Glutamatergic neuron (in vitro differentiated cells): ENCODE results near the gene MIPOL1. TPM values are rescaled to one million over a fixed set of nuclear protein-coding genes. Genes with fewer than 3 reads are reported as not detected.

Experiments
- DNase-seq: peaks from one replicate; pipeline ENCODE4 v3.0.0; 2022
- H3K27ac Mint-ChIP-seq: one replicate; pipeline ENCODE4 v1.8.0; 2020; ENCODE audit warnings: mild to moderate bottlenecking, mixed read lengths, inconsistent platforms; ENCODE audit not compliant: unreplicated experiment
- H3K27me3 Mint-ChIP-seq: one replicate; pipeline ENCODE4 v1.8.0; 2020; ENCODE audit warnings: mild to moderate bottlenecking, moderate library complexity, mixed read lengths, inconsistent platforms; ENCODE audit not compliant: unreplicated experiment
- H3K36me3 Mint-ChIP-seq: one replicate; pipeline ENCODE4 v1.8.0; 2020; ENCODE audit warnings: mild to moderate bottlenecking, mixed read lengths, inconsistent platforms; ENCODE audit not compliant: unreplicated experiment
- H3K4me1 Mint-ChIP-seq: one replicate; pipeline ENCODE4 v1.8.0; 2020; ENCODE audit warnings: mild to moderate bottlenecking, low read depth, mixed read lengths, inconsistent platforms; ENCODE audit not compliant: unreplicated experiment
- H3K4me3 Mint-ChIP-seq: one replicate; pipeline ENCODE4 v1.8.0; 2020; ENCODE audit warnings: mild to moderate bottlenecking, mixed read lengths, inconsistent platforms; ENCODE audit not compliant: unreplicated experiment
- H3K9me3 Mint-ChIP-seq: one replicate; pipeline ENCODE4 v1.8.0; 2020; ENCODE audit warnings: mild to moderate bottlenecking, moderate library complexity, mixed read lengths, inconsistent platforms; ENCODE audit not compliant: unreplicated experiment
- total RNA-seq: library from RNA; stranded (reverse); fragmentation: NEBNext Ultra II Directional; extraction: Animal tissue kit (Norgen Biotek cat#: 25700); gene quantifications from one replicate; pipeline ENCODE4 v1.2.1, GENCODE V29; 2021; ENCODE audit not compliant: unreplicated experiment
- TF ChIP-seq, protein P1 (sequence below): fragments of 200-600 bp; sonication (generic); IDR thresholded peaks from one replicate; pipeline ENCODE4 v1.5.0; 2021; ENCODE audit not compliant: partially characterized antibody, unreplicated experiment

Gene MIPOL1
- total RNA-seq, 1 donor from 2014 or later, result 14.5 TPM

DNA sequence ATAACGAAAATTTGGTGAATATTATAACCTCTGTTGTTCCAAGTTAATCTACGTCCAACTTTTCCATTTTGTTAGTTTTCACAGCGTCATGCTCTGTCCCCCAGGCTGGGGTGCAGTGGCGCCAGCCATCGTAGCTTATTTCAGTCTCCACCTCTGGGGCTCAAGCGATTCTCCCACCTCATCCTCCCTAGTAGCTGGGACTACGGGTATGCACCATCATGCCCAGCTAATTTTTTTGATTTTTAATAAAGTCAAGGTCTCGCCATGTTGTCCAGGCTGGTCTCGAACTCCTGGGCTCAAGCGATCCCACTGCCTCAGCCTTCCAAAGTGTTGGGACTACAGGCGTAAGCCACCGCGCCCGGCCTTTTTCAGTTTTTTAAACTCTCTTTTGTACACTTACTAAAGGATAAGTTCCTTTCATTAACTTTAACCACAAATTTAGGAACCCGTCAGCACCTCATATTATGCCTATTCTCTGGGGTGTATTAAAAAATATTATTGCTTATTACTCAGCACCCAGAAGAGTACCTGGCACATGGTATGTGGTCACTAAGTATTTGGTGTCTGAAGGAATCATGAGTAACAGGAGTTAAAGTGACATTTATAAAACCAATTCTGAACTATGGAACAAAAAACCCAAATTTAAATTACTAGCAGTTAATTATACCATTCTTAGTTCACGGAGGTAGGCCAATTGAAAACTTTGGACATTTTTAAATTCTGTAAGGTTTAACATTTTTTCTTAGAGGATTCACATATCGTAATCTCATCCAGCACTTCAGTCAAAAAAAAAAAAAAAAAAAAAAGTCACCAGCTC, 925 bp upstream of the MIPOL1 start:
- Mint-ChIP-seq H3K4me1 (no peaks in the 10 kb centered on the region), H3K4me3 (peak overlapping the region; percentile 91), H3K27me3 (no peaks in the 10 kb centered on the region), H3K36me3 (no peaks in the 10 kb centered on the region), H3K27ac (peak overlapping the region; percentile 44), H3K9me3 (no peaks in the 10 kb centered on the region)
- DNase-seq, result no peak
- TF ChIP-seq, protein P1, sequence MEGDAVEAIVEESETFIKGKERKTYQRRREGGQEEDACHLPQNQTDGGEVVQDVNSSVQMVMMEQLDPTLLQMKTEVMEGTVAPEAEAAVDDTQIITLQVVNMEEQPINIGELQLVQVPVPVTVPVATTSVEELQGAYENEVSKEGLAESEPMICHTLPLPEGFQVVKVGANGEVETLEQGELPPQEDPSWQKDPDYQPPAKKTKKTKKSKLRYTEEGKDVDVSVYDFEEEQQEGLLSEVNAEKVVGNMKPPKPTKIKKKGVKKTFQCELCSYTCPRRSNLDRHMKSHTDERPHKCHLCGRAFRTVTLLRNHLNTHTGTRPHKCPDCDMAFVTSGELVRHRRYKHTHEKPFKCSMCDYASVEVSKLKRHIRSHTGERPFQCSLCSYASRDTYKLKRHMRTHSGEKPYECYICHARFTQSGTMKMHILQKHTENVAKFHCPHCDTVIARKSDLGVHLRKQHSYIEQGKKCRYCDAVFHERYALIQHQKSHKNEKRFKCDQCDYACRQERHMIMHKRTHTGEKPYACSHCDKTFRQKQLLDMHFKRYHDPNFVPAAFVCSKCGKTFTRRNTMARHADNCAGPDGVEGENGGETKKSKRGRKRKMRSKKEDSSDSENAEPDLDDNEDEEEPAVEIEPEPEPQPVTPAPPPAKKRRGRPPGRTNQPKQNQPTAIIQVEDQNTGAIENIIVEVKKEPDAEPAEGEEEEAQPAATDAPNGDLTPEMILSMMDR, result no peak

DNA sequence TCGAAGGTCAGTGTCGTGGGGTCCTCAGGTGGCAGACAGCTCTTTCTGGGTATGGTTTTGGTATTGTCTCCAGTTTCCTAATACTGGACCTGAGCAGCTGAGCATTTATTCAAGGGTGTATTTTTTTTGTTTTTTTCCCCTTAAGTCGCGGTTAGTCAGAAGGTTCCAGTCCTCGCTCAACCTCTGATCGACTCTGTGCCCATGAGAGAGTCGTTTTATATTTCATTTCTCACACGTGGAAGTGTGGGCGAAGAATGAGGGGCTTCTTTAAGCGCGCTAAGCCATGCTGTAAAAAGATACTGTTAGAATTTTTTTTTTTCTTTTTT, 499 bp downstream of the MIPOL1 start:
- Mint-ChIP-seq H3K27ac (no peak overlapping the region), H3K4me1 (no peaks in the 10 kb centered on the region), H3K36me3 (no peaks in the 10 kb centered on the region), H3K27me3 (no peaks in the 10 kb centered on the region), H3K4me3 (peak overlapping the region; percentile 91), H3K9me3 (no peaks in the 10 kb centered on the region)
- DNase-seq, result no peak
- TF ChIP-seq, protein P1, result no peak

DNA sequence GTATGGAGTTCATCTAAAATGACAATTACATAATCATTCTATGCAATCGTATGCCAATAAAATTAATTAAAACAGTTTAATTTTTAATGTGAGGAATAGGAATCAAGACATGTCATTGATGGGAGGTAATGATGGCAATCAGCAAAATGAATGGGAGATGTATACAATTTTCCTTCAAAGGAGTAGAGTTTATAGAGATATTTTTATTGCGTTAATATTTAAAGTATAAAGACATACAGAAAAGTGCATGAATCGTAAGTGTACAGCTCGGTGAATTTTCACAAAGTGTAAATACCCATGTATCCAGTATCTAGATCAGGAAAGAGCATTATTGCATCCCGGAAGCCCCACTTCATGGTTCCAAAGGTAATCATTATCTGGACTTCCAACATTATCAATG, 1.2 kb downstream of the MIPOL1 start:
- Mint-ChIP-seq H3K9me3 (no peaks in the 10 kb centered on the region), H3K4me3 (peak overlapping the region; percentile 91), H3K4me1 (no peaks in the 10 kb centered on the region), H3K36me3 (no peaks in the 10 kb centered on the region), H3K27ac (no peak overlapping the region), H3K27me3 (no peaks in the 10 kb centered on the region)
- no peak for DNase-seq
- TF ChIP-seq, protein P1, result no peak

DNA sequence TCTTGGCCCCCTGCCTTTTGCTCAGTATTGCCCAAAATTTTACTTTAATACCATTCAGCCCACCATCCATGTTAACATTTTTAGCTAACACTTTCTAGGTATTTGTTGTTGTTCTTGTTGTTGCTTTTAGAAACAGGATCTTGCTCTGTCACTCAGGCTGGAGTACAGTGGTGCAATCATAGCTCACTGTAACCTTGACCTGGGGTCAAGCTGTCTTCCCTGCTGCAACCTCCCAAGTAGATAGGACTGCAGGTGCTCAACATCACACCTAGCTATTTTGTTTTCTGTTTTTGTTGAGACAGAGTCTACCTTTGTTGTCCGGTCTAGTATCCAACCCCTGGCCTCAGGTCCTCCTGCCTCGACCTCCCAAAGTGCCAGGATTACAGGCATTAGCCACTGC, 4.0 kb downstream of the MIPOL1 start:
- Mint-ChIP-seq H3K36me3 (peaks cover 8% of the 10 kb centered on the region), H3K27me3 (no peaks in the 10 kb centered on the region), H3K4me3 (no peak overlapping the region), H3K27ac (no peak overlapping the region), H3K4me1 (no peaks in the 10 kb centered on the region), H3K9me3 (peaks cover 5% of the 10 kb centered on the region)
- no peak for DNase-seq
- TF ChIP-seq, protein P1, result no peak

DNA sequence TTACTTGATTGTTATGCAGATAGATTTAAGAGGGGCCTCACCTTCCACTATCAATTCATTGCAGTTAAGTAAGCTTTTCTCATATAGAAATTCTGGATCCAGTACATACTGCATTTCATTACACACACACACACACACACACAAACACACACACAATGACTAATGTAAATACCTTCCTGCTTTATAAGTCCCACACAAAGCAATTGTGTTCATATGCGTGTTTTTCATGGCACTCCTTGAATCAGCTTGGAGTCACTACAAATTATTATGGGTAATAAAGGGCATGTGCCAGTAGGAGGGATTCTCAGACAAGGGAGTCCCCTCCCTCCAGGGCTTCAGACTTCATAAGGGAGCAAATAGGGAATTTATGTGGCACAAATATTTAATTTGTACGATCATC, 4.5 kb downstream of the MIPOL1 start:
- DNase-seq, result no peak
- peaks cover 7% of the 10 kb centered on the region for H3K9me3 Mint-ChIP-seq
- H3K27ac Mint-ChIP-seq, result no peak overlapping the region
- H3K4me3 Mint-ChIP-seq, result no peak overlapping the region
- H3K36me3 Mint-ChIP-seq, result peaks cover 13% of the 10 kb centered on the region
- H3K4me1 Mint-ChIP-seq, result no peaks in the 10 kb centered on the region
- TF ChIP-seq, protein P1, result no peak
- no peaks in the 10 kb centered on the region for H3K27me3 Mint-ChIP-seq
